ENCODE measurements around the gene RNF26. TPM values are rescaled to one million over a fixed set of nuclear protein-coding genes. Genes with fewer than 3 reads are reported as not detected.

The RNF26 gene
- total and polyA plus RNA-seq, 4 donors = 5.2 to 27.1 (median 16.8) TPM

DNA sequence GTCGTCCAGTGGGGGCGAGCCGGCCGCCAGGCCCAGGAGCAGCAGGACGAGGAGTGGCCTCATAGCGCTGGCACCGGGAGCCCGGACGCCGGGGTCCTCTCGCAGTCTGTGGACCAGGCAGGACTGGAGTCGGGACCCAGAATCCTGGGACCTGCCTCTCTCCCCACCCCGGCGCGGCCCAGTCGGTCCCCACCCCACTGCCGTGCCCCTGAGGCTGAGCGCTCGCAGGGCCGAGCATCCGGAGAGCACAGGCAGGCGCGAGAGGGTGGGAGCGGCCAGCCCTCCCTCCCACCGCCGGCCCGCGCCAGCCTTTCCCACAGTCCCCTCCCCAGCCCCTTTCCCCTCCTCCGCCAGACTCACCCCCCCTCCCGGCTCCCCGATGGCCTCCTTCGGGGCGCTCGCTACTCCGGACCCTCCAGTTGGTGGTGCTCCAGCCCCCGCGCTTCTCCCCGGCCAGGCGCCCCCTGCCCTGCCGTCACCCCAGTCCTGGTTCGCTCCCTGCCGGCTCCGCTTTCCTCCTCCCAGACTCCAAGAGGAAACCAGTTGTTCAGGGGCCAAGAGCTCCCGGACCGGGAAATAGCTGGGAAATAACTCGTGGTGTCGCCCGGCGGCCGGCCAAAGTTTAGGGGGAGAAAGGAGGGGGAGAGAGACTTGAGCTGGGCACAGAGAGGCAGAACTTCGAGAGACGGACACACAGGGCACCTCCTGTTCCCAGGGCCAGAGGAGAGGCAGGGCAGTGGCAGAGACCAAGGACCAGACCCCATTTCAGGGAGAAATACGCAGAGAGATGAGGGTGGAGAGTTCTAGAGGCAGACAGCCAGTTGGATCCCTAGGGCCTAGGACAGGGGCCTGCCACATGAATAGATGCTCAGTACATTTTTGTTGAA lies 6.3 kb downstream of the RNF26 start, which contains the start of gene C1QTNF5:
Gene C1QTNF5, minus strand, starts transcription at position 549 of the 887 bp plus-strand sequence. Its CDS starts 486 bp downstream, at position 63.
- peak in 2 of 6 donors; percentile 77 to 88 for DNase-seq (ENCODE audit: low read depth in 4 of 6, low spot score in 6 of 6)
- Histone ChIP-seq H3K36me3 (ENCODE audit: control insufficient read depth, insufficient read depth, low read length) (peaks cover 25% of the 10 kb centered on the region), H3K9me3 (ENCODE audit: control insufficient read depth, insufficient read depth, low read length) (no peaks in the 10 kb centered on the region), H3K27me3 (ENCODE audit: control insufficient read depth, insufficient read depth, low read length) (peaks cover 13% of the 10 kb centered on the region), H3K4me3 (ENCODE audit: low read depth, low read length) (peak within 1 kb of the TSS; percentile 63), H3K4me1 (ENCODE audit: control insufficient read depth, insufficient read depth, low read length) (peaks cover 62% of the 10 kb centered on the region), H3K27ac (ENCODE audit: low read depth, low read length) (peak within 1 kb of the TSS; percentile 89)
- 4% methylated on average over 53 of the region's 53 CpGs for WGBS (ENCODE audit: insufficient coverage)

DNA sequence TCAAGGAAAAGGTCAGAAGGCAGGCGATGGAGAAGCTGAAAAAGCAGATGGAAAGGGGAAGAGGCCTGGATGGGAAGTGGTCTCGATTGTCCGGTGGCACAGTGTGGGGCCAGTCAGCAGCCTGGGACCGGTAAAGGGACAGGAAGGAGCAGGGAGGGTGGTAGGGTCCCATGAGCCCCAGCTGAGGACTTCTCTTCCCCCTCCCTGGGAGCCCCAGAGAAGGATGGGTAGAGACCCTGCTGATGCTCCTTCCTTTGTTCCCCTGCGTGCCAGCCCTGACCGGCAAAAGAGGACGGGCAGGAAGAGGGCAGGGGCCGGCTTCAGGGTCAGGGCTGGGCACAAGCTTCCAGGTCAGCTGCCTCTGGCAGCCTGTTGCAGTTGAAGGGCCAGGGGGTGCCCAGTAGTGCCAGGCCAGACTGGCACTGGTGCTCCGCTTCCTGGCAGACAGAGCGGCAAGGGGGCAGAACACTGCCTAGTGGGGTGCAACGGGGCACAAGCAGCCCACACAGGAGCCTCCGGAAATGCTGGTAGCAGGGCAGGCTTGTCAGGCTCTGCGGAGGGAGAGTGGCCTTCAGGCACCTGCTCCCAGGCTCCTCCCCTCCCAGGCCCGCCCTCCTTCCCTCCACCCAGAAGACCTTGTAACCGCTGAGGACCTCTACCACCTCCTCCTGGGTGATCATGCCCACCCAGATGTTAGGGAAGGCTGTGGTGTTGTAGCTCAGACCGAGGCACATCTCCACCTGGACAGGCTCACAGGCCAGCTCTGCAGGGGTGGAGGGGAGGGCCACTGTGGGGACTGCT lies 7.1 kb downstream of the RNF26 start:
- WGBS (ENCODE audit: insufficient coverage) = 55% methylated on average over 12 of the region's 16 CpGs
- peaks cover 13% of the 10 kb centered on the region for H3K27me3 ChIP-seq (ENCODE audit: control insufficient read depth, insufficient read depth, low read length)
- H3K36me3 ChIP-seq (ENCODE audit: control insufficient read depth, insufficient read depth, low read length) = peaks cover 16% of the 10 kb centered on the region
- H3K27ac ChIP-seq (ENCODE audit: low read depth, low read length) = peak overlapping the region; percentile 89
- DNase-seq (ENCODE audit: low read depth in 4 of 6, low spot score in 6 of 6) = no peak
- H3K9me3 ChIP-seq (ENCODE audit: control insufficient read depth, insufficient read depth, low read length) = no peaks in the 10 kb centered on the region
- peak overlapping the region; percentile 63 for H3K4me3 ChIP-seq (ENCODE audit: low read depth, low read length)
- peaks cover 54% of the 10 kb centered on the region for H3K4me1 ChIP-seq (ENCODE audit: control insufficient read depth, insufficient read depth, low read length)

GRCh38 chr11:119342023-119342300 lies 7.6 kb downstream of the RNF26 start:
- H3K9me3 ChIP-seq (ENCODE audit: control insufficient read depth, insufficient read depth, low read length) = no peaks in the 10 kb centered on the region
- no peak overlapping the region for H3K27ac ChIP-seq (ENCODE audit: low read depth, low read length)
- DNase-seq (ENCODE audit: low read depth in 4 of 6, low spot score in 6 of 6) = no peak
- peaks cover 13% of the 10 kb centered on the region for H3K27me3 ChIP-seq (ENCODE audit: control insufficient read depth, insufficient read depth, low read length)
- peaks cover 11% of the 10 kb centered on the region for H3K36me3 ChIP-seq (ENCODE audit: control insufficient read depth, insufficient read depth, low read length)
- H3K4me1 ChIP-seq (ENCODE audit: control insufficient read depth, insufficient read depth, low read length) = peaks cover 49% of the 10 kb centered on the region
- H3K4me3 ChIP-seq (ENCODE audit: low read depth, low read length) = no peak overlapping the region
- 59% methylated on average over 6 of the region's 7 CpGs for WGBS (ENCODE audit: insufficient coverage)

- DNase-seq (ENCODE audit: low read depth in 4 of 6, low spot score in 6 of 6) = no peak
- peaks cover 5% of the 10 kb centered on the region for H3K36me3 ChIP-seq (ENCODE audit: control insufficient read depth, insufficient read depth, low read length)
- no peaks in the 10 kb centered on the region for H3K9me3 ChIP-seq (ENCODE audit: control insufficient read depth, insufficient read depth, low read length)
- 89% methylated on average over 9 of the region's 10 CpGs for WGBS (ENCODE audit: insufficient coverage)
- H3K27me3 ChIP-seq (ENCODE audit: control insufficient read depth, insufficient read depth, low read length) = peaks cover 13% of the 10 kb centered on the region
- peaks cover 43% of the 10 kb centered on the region for H3K4me1 ChIP-seq (ENCODE audit: control insufficient read depth, insufficient read depth, low read length)
- no peak overlapping the region for H3K4me3 ChIP-seq (ENCODE audit: low read depth, low read length)
- H3K27ac ChIP-seq (ENCODE audit: low read depth, low read length) = no peak overlapping the region
Observed at GRCh38 chr11:119342362-119343130, 8.2 kb downstream of the RNF26 start.

DNA sequence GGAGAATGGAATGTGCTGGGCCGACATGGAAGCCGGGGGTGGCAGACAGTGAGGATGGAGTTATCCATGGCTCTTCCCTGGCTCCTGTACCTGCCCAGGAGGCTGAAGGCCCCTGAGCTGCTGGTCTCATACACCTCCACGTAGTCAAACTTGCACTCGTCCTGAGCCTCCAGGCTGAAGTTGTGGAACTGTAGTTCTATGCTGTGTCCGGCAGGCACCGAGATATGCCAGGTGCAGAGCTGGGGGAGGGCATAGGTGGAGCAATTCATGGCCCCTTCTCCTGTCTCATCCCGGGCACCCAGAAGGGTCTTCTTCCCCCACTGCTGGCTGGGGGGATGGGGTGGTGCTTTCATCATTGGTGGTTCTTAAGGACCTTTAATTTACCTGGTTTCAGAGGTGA lies 9.4 kb downstream of the RNF26 start:
- H3K27me3 ChIP-seq (ENCODE audit: control insufficient read depth, insufficient read depth, low read length) = peaks cover 13% of the 10 kb centered on the region
- no peak for DNase-seq (ENCODE audit: low read depth in 4 of 6, low spot score in 6 of 6)
- 92% methylated on average over 6 of the region's 7 CpGs for WGBS (ENCODE audit: insufficient coverage)
- no peaks in the 10 kb centered on the region for H3K36me3 ChIP-seq (ENCODE audit: control insufficient read depth, insufficient read depth, low read length)
- H3K9me3 ChIP-seq (ENCODE audit: control insufficient read depth, insufficient read depth, low read length) = no peaks in the 10 kb centered on the region
- H3K4me3 ChIP-seq (ENCODE audit: low read depth, low read length) = no peak overlapping the region
- peaks cover 31% of the 10 kb centered on the region for H3K4me1 ChIP-seq (ENCODE audit: control insufficient read depth, insufficient read depth, low read length)
- no peak overlapping the region for H3K27ac ChIP-seq (ENCODE audit: low read depth, low read length)

DNA sequence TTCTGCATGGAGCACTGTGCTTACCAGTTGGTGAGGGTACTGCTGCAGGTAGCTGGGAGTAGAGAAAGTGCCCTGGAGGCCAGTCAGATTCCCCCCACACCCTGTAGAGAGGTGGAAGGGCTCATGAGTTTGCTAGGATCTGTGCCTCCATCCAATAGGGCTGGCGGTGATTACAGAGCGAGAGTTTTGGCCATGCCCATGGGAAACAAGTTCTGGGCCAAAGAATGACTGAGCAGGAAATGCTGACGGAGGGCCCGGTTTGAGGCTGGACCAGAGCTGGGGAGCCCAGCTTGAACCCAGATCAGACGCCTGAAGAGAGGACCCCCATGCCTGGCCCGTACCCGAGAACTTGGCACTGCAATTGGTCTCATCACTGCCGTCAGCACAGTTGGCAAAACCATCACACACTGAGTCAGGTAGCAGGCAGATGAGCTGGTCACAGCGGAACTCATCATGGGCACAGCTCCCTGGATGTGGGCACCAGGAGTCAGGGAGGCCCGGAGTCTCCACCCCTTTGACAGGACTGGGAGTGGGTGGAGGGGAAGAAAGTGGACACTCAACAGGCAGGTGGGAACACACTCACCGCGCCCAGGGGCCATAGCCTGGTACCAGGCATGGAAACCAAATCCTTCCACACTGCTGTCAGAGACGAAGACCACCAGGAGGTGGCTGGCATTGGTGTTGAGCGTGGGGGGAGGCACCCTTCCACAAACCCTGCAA lies 10.1 kb downstream of the RNF26 start:
- no peak for DNase-seq (ENCODE audit: low read depth in 4 of 6, low spot score in 6 of 6)
- Histone ChIP-seq H3K36me3 (ENCODE audit: control insufficient read depth, insufficient read depth, low read length) (no peaks in the 10 kb centered on the region), H3K27me3 (ENCODE audit: control insufficient read depth, insufficient read depth, low read length) (peaks cover 13% of the 10 kb centered on the region), H3K9me3 (ENCODE audit: control insufficient read depth, insufficient read depth, low read length) (no peaks in the 10 kb centered on the region), H3K27ac (ENCODE audit: low read depth, low read length) (no peak overlapping the region), H3K4me3 (ENCODE audit: low read depth, low read length) (no peak overlapping the region), H3K4me1 (ENCODE audit: control insufficient read depth, insufficient read depth, low read length) (peaks cover 24% of the 10 kb centered on the region)
- 80% methylated on average over 12 of the region's 14 CpGs for WGBS (ENCODE audit: insufficient coverage)

DNA sequence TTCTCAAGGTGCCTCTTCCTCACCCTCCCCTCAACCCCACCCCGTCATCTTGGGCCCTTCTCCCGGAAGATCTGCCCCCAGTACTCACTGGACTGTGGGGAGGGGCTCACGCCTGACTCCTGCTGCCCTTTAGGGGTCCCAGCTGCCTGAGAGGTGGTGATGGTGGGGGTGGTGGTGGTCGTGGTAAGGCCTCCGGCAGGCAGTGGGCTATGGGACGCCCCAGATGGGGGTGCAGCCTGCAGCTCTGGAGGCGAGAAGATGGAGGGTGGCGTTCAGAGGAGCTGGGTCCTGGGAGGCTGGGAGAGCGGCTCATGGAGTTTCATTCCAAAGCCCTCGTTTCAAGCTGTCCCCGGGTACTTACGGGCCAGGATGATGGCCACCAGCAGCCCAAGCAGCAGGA lies 11.4 kb downstream of the RNF26 start:
- Histone ChIP-seq H3K9me3 (ENCODE audit: control insufficient read depth, insufficient read depth, low read length) (no peaks in the 10 kb centered on the region), H3K27ac (ENCODE audit: low read depth, low read length) (no peak overlapping the region), H3K36me3 (ENCODE audit: control insufficient read depth, insufficient read depth, low read length) (no peaks in the 10 kb centered on the region), H3K4me1 (ENCODE audit: control insufficient read depth, insufficient read depth, low read length) (peaks cover 17% of the 10 kb centered on the region), H3K27me3 (ENCODE audit: control insufficient read depth, insufficient read depth, low read length) (peaks cover 7% of the 10 kb centered on the region), H3K4me3 (ENCODE audit: low read depth, low read length) (no peak overlapping the region)
- WGBS (ENCODE audit: insufficient coverage) = 84% methylated on average over 9 of the region's 12 CpGs
- peak in 1 of 6 donors; percentile 0 for DNase-seq (ENCODE audit: low read depth in 4 of 6, low spot score in 6 of 6)

GRCh38 chr11:119346605-119347004 lies 12.3 kb downstream of the RNF26 start, which contains the start of gene MFRP:
Gene MFRP, minus strand, starts transcription at chr11:119346705. Its CDS starts 192 bp downstream, at chr11:119346513.
- 78% methylated on average over 3 of the region's 6 CpGs for WGBS (ENCODE audit: insufficient coverage)
- Histone ChIP-seq H3K27me3 (ENCODE audit: control insufficient read depth, insufficient read depth, low read length) (no peaks in the 10 kb centered on the region), H3K4me1 (ENCODE audit: control insufficient read depth, insufficient read depth, low read length) (peaks cover 8% of the 10 kb centered on the region), H3K36me3 (ENCODE audit: control insufficient read depth, insufficient read depth, low read length) (no peaks in the 10 kb centered on the region), H3K27ac (ENCODE audit: low read depth, low read length) (no peak within 1 kb of the TSS), H3K9me3 (ENCODE audit: control insufficient read depth, insufficient read depth, low read length) (no peaks in the 10 kb centered on the region), H3K4me3 (ENCODE audit: low read depth, low read length) (no peak within 1 kb of the TSS)
- DNase-seq (ENCODE audit: low read depth in 4 of 6, low spot score in 6 of 6) = peak in 1 of 6 donors; percentile 0

DNA sequence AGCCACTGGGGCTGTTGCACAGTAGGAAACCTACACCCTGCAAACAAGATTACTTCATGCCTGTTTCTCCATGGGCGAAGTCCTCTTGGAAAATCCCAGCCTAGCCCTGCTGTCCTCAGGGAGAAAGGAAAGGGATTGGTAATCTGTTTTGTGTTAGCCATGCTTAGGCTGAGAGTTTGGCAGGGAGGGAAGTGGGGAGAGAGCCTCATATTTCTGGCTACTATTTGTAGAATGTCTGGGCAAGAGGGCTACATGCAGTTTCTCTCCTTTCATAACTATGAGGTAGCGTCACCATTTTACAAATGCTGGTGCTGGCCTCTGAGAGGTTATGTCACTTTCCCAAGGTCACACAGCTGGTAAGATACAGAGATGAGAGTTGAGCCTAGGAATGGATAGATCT lies 12.9 kb downstream of the RNF26 start:
- Histone ChIP-seq H3K36me3 (ENCODE audit: control insufficient read depth, insufficient read depth, low read length) (no peaks in the 10 kb centered on the region), H3K27ac (ENCODE audit: low read depth, low read length) (no peak overlapping the region), H3K4me1 (ENCODE audit: control insufficient read depth, insufficient read depth, low read length) (peaks cover 3% of the 10 kb centered on the region), H3K9me3 (ENCODE audit: control insufficient read depth, insufficient read depth, low read length) (no peaks in the 10 kb centered on the region), H3K4me3 (ENCODE audit: low read depth, low read length) (no peak overlapping the region), H3K27me3 (ENCODE audit: control insufficient read depth, insufficient read depth, low read length) (no peaks in the 10 kb centered on the region)
- 80% methylated on average over 1 of the region's 2 CpGs for WGBS (ENCODE audit: insufficient coverage)
- no peak for DNase-seq (ENCODE audit: low read depth in 4 of 6, low spot score in 6 of 6)

Data from spinal cord (tissue), 10 donors.